Retinal pigment epithelial cell (primary cell): ENCODE results near the gene CCDC57.

Experiments used
- DNase-seq: peaks from one replicate; pipeline ENCODE4 v3.0.0-alpha.2; 2010; ENCODE audit warnings: low read depth
- H3K4me3 ChIP-seq: 2 replicates; pipeline ENCODE4 v1.5.1; 2011; ENCODE audit warnings: mild to moderate bottlenecking, low read length, control low read depth, moderate library complexity
- CTCF ChIP-seq: conservative IDR thresholded peaks from 2 replicates; pipeline ENCODE4 v1.5.1; 2011; ENCODE audit warnings: low read depth, low read length, control low read depth, inconsistent platforms

Gene CCDC57

GRCh38 chr17:82205720-82206508 lies 6.7 kb downstream of the CCDC57 start:
- DNase-seq = peak; percentile 83
- no peak overlapping the region for H3K4me3 ChIP-seq
- TF ChIP-seq CTCF = peak; percentile 87

GRCh38 chr17:82204831-82205719 lies 7.6 kb downstream of the CCDC57 start:
- no peak for TF ChIP-seq CTCF
- H3K4me3 ChIP-seq = no peak overlapping the region
- peak; percentile 41 for DNase-seq

DNA sequence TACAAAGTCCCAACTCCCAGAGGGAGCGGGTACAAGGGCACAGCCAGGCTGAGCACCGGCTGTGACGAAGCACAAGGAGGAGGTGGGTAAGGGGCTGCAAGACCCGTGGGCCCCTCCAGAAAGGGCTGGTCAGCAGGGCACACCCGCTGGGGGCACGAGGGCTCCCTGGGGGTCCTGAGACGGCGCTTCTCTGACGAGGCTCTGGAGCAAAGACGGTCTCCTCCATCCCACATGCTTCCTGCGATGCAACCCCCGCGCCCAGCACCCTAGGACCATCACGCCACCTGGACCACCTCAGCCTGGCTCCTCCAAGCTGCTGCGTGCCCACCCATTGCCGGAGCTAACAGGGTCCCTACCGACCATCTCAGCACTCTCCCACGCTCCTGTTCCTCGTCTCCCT lies 8.7 kb downstream of the CCDC57 start:
- DNase-seq = no peak

DNA sequence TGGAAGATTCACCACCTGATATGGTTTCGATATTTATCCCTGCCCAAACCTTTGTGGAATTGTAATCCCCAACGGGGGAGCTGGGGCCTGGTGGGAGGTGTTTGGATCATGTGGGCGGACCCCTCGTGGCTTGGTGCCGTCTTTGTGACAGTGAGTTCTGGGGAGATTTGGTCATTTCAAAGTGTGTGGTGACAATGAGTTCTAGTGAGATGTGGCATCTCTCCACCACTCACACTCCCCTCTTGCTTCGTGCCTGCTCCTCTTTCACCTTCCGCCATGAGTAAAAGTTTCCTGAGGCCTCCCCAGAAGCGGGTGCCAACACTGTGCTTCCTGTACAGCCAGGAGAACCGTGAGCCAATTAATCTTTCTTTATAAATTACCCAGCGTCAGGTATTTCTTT lies 9.7 kb downstream of the CCDC57 start:
- TF ChIP-seq CTCF = no peak
- H3K4me3 ChIP-seq = no peak overlapping the region
- no peak for DNase-seq

More for the DNA sequence above, 8.7 kb downstream of the CCDC57 start:
- no peak overlapping the region for H3K4me3 ChIP-seq
- no peak for TF ChIP-seq CTCF

DNA sequence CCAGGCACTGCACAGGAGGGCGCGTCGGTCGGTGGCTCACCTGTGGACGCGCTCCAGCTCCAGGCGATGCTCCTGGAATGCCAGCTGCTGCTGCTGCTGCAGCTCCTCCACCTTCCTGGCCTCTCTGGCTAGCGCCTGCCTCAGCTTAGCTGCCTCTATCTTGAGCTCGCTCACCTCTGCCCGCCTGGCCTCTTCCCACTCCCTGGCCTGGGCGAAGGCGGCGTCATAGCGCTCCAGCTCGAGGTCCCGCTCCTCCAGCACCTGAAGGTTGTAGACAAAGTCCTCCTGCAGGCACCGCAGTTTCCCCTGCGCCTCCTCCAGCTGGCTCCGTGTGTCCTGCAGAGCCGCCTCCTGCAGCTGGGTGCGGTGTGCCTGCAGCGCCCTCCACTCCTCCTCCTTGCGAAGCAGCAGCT lies 11.1 kb downstream of the CCDC57 start:
- no peak overlapping the region for H3K4me3 ChIP-seq
- no peak for TF ChIP-seq CTCF
- no peak for DNase-seq

DNA sequence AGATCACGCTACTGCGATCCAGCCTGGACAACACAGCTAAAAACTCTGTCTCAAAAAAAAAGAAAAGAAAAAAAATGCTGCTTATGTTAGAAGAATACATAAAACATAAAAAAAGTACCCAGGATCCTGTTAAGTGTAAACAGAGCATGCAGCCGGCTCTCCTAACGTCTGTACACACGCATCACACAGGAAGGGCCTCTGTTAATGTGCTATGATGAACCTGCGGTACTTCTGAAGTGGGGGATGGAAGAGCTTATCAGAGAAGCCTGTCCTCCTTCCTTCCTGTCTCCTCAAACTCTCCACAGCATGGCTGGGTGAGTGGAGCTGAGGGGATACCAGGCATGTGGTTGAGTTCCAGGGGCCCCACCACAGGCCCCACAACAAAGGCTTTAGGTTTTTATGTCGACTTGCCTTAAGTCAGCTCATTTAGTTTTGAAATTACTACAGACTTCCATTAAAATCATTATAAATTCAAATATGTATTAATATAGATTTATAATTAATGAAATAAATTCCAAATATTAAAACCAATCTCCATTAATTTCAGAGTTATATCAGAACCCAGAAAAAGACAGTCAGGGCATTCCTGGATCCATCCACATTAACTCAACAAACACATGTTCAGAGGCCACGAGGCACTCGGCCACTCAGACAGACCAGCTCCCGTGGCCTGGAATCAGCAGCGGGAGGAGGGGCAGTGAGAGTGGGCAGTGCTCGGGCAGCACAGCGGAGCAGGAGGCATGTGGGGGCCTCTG lies 11.7 kb downstream of the CCDC57 start:
- no peak for TF ChIP-seq CTCF
- H3K4me3 ChIP-seq = no peak overlapping the region
- DNase-seq = no peak
